GM10266 (cell line): ENCODE results near the gene CFAP251.

Source experiments
- DNase-seq: peaks from one replicate; pipeline ENCODE4 v3.0.0; 2012; ENCODE audit errors: extremely low spot score
- TF ChIP-seq, protein P1 (sequence below): IDR thresholded peaks from 2 replicates; pipeline ENCODE4 v1.5.1; 2012; ENCODE audit warnings: mild to moderate bottlenecking, low read depth; ENCODE audit not compliant: control insufficient read depth, insufficient read depth; ENCODE audit errors: missing control alignments

The CFAP251 gene

DNA sequence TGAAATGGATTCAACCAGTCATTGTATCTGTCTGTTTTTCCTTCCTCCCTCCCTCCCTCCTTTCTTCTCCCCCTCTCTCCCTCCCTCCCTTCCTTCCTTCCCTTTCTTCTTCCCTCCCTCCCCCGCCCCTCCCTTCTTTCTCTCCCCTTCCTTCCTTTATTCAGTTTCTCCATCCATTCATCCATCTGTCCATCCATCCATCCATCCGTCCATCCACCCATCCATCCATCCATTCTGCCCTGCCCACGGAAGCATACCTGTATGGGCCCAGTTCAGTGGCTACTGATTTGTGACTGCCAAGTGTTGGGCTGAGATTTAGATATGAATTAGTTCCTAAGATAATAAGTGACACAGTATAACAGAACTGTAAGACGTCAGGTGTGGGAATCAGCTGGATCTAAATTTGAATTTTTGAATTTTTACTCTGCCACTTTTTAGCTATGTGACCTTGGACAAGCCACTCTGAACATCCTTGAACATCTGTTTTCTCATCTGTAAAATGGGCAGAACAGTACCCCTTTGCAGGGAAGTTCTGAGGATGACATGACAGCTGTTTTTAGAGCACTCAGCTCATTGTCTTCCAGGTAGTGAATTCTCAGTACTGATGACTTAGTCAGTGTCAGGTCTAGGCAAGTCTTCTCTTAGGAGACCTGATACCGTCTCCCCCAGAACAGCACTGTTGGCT, 42.9 kb downstream of the CFAP251 start:
- DNase-seq = no peak
- TF ChIP-seq, protein P1, sequence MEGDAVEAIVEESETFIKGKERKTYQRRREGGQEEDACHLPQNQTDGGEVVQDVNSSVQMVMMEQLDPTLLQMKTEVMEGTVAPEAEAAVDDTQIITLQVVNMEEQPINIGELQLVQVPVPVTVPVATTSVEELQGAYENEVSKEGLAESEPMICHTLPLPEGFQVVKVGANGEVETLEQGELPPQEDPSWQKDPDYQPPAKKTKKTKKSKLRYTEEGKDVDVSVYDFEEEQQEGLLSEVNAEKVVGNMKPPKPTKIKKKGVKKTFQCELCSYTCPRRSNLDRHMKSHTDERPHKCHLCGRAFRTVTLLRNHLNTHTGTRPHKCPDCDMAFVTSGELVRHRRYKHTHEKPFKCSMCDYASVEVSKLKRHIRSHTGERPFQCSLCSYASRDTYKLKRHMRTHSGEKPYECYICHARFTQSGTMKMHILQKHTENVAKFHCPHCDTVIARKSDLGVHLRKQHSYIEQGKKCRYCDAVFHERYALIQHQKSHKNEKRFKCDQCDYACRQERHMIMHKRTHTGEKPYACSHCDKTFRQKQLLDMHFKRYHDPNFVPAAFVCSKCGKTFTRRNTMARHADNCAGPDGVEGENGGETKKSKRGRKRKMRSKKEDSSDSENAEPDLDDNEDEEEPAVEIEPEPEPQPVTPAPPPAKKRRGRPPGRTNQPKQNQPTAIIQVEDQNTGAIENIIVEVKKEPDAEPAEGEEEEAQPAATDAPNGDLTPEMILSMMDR = no peak

DNA sequence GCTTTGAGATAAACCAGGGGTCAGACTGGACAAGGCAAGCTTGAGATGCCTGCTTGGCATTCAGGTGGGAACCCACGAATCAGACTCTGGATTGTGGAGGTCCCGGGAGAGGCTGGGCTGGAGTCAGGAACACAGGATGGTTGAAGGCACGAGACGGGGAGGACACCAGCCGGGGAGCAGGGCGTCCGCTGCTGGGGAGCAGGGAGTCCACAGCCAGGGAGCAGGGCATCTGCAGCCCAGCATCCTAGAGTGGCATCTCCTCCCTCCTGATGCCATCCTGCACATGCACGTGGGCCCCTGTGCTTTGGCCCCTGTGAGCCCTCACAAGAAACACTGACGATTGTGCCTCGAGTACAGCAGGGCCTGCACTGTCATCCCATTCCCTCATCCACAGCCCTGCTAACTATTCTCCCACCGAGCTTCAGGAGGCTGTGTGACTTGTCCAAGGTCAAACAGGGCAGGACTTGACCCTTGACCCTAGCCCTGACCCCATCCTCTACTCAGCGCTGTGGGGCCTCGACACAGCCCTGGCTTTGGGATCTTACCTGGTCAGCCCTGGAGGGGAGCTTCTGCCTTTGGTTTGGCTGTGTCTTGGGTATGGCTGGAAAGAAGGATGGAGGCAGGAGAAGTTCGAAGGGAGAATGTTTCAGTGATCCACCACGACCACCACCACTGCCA, 45.1 kb downstream of the CFAP251 start:
- TF ChIP-seq, protein P1 = no peak
- DNase-seq = no peak

DNA sequence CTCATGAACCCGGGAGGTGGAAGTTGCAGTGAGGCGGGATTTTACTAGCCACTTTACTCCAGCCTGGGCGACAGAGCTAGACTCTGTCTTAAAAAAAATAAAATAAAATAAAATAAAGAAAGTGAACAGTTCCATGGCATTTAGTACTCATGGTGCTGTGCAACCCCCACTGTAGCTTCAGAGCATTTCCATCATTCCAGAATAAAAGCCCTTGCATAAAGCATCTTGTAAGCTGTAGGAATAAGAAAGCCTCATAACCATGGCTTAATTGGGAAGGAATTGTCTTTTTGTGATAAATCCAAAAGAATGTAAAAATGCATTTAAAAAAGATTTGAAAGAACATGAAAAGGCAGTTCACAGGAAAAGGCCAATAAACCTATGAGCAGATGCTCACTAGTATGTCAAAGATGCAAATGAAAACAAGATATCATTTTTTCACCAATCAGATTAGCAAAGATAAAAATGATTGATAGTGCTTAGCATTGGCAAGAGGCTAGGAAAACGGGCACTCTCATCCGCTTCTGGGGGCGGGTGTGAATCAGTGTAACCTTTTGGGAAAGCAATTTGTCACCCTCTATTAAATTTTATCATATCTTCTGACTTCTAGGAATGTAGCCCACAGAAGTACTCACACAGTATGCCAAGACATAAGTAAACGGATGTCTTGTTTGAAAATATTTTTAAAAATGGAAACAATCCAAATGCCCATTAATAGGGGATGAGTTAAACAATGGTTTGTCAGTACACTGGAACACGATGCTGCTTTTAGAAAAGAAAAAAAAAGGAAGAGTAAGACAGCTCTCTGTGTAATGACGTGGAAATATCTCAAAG, 46.6 kb downstream of the CFAP251 start:
- DNase-seq = no peak
- TF ChIP-seq, protein P1 = no peak

- DNase-seq = no peak
- TF ChIP-seq, protein P1 = no peak
Observed at GRCh38 chr12:121966959-121967358, 48.6 kb downstream of the CFAP251 start.

GRCh38 chr12:121968876-121969275, 50.5 kb downstream of the CFAP251 start:
- TF ChIP-seq, protein P1 = no peak
- no peak for DNase-seq

- DNase-seq = no peak
- TF ChIP-seq, protein P1 = no peak
Observed at GRCh38 chr12:121969726-121970125, 51.3 kb downstream of the CFAP251 start.
